HL-60 (cell line): ENCODE data around the gene TRAF1.
A peak's percentile ranks its signal among the peaks of the same experiment; 100 is the strongest.

Experiments used
- DNase-seq, 2 experiments: peaks; one replicate each; pipeline ENCODE4 v3.0.0-alpha.2; 2010 to 2020; ENCODE audit warnings: low read depth in 1 of 2, low spot score in 1 of 2
- H3K27ac ChIP-seq: fragments of 250-450 bp; sonication (Bioruptor Pico); replicated peaks from 2 replicates; pipeline ENCODE4 v1.5.1; 2020; ENCODE audit warnings: mild to moderate bottlenecking, moderate library complexity
- H3K27me3 ChIP-seq: fragments of 250-450 bp; sonication (Bioruptor Pico); 2 replicates; pipeline ENCODE4 v1.5.1; 2021; ENCODE audit warnings: mild to moderate bottlenecking, moderate library complexity; ENCODE audit not compliant: insufficient read depth, poor library complexity, severe bottlenecking
- H3K4me3 ChIP-seq: replicated peaks from 2 replicates; pipeline ENCODE4 v1.5.1; 2011; ENCODE audit warnings: mild to moderate bottlenecking, control low read depth, low read length; ENCODE audit not compliant: insufficient read depth
- CTCF ChIP-seq: IDR thresholded peaks from one replicate; pipeline ENCODE4 v1.5.1; 2011; ENCODE audit warnings: low read length, control low read depth, inconsistent platforms; ENCODE audit not compliant: insufficient read depth
- GABPA ChIP-seq: IDR thresholded peaks from 2 replicates; pipeline ENCODE4 v1.6.1; 2012; ENCODE audit warnings: low read depth
- POLR2AphosphoS5 ChIP-seq: IDR thresholded peaks from 2 replicates; pipeline ENCODE4 v1.6.1; 2012; ENCODE audit warnings: low read depth
- REST ChIP-seq: IDR thresholded peaks from 2 replicates; pipeline ENCODE4 v1.6.1; 2012; ENCODE audit warnings: low read depth; ENCODE audit not compliant: insufficient replicate concordance
- SPI1 ChIP-seq: IDR thresholded peaks from 2 replicates; pipeline ENCODE4 v1.6.1; 2012; ENCODE audit warnings: low read depth, mild to moderate bottlenecking, borderline replicate concordance

TRAF1 gene

DNA sequence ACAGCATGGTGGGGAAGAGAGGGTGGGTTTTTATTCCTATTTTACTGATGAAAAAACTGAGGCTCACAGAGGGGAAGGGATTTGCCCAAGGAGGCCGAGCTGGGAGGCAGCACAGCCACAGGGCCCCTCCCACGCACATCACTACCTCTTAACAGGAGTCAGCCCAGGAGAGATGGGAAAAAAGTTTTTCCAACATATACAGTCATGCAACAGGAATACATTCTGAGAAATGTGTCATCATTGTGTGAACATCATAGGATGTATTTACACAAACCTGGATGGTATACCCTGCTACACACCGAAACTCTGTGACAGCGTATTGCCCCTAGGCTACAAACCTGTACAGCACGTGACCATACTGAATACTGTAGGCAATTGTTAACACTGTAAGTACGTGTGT, 11.6 kb downstream of the TRAF1 start:
- Histone ChIP-seq H3K27me3 (no peaks in the 10 kb centered on the region), H3K27ac (no peak overlapping the region), H3K4me3 (no peak overlapping the region)
- TF ChIP-seq REST = no peak
- TF ChIP-seq GABPA = no peak
- TF ChIP-seq SPI1 = no peak
- TF ChIP-seq POLR2AphosphoS5 = no peak
- no peak for TF ChIP-seq CTCF
- no peak for DNase-seq

GRCh38 chr9:120914396-120914795, 12.2 kb downstream of the TRAF1 start:
- Histone ChIP-seq H3K27me3 (no peaks in the 10 kb centered on the region), H3K4me3 (no peak overlapping the region), H3K27ac (no peak overlapping the region)
- no peak for DNase-seq
- TF ChIP-seq GABPA = no peak

GRCh38 chr9:120913647-120914264, 12.8 kb downstream of the TRAF1 start:
- TF ChIP-seq REST = peak; percentile 96
- no peak for TF ChIP-seq GABPA
- Histone ChIP-seq H3K4me3 (no peak overlapping the region), H3K27ac (no peak overlapping the region), H3K27me3 (no peaks in the 10 kb centered on the region)
- no peak for DNase-seq

- TF ChIP-seq GABPA (no peak), REST (no peak), SPI1 (no peak), CTCF (no peak), POLR2AphosphoS5 (no peak)
These were observed 13.5 kb downstream of the TRAF1 start for GRCh38 chr9:120912958-120913646.

More at GRCh38 chr9:120912958-120913646, 13.5 kb downstream of the TRAF1 start:
- H3K27me3 ChIP-seq = no peaks in the 10 kb centered on the region
- no peak overlapping the region for H3K4me3 ChIP-seq
- DNase-seq = no peak
- H3K27ac ChIP-seq = no peak overlapping the region
